Stimulated activated CD4-positive, alpha-beta T cell treated with anti-CD3 and anti-CD28 coated beads, Interleukin-12 subunit alpha, Interleukin-12 subunit beta, amount 100 ng/mL, for 48 hours (primary cell): ENCODE data around the gene NRCAM.
"Not testable (repeated sequence)": the region's sequence is repeated elsewhere in the genome, so short reads cannot be mapped to it uniquely, and the experiment has no call there.

Source experiments
- DNase-seq, 3 donors: peaks; one replicate each; pipeline ENCODE4 v3.0.0-alpha.2; 2020; ENCODE audit warnings: low read depth in 2 of 3, low spot score in 1 of 3

NRCAM gene

GRCh38 chr7:108455998-108456677 is at the start of gene NRCAM:
TSS of gene NRCAM (minus strand) at chr7:108456436. CDS start at chr7:108240064, 216,372 bp downstream.
- DNase-seq, result no peak

- DNase-seq, result not testable (repeated sequence)
Observed at GRCh38 chr7:108504576-108504975, 48.3 kb upstream of the NRCAM start.

GRCh38 chr7:108503112-108504026 is 47.1 kb upstream of the NRCAM start:
- no peak for DNase-seq

DNA sequence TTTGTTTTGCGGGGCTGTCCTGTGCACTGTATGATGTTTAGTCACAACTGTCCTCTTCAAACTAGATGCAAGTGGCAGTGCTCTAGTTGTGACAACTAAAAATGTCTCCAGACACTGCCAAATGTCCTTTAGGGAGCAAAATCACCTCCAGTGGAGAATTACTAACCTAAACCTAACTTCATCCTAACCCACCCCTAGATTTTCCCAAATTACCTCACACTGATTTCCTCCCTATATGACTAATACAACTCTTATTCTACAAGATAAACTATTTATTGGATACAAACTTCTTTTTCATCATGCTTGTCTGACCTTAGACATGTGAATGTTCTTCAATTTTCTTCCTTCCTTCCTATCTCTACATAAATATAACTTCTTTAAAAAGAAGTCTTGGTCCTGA is 43.3 kb upstream of the NRCAM start:
- no peak for DNase-seq

GRCh38 chr7:108498481-108498880 is 42.2 kb upstream of the NRCAM start:
- DNase-seq, result no peak

DNA sequence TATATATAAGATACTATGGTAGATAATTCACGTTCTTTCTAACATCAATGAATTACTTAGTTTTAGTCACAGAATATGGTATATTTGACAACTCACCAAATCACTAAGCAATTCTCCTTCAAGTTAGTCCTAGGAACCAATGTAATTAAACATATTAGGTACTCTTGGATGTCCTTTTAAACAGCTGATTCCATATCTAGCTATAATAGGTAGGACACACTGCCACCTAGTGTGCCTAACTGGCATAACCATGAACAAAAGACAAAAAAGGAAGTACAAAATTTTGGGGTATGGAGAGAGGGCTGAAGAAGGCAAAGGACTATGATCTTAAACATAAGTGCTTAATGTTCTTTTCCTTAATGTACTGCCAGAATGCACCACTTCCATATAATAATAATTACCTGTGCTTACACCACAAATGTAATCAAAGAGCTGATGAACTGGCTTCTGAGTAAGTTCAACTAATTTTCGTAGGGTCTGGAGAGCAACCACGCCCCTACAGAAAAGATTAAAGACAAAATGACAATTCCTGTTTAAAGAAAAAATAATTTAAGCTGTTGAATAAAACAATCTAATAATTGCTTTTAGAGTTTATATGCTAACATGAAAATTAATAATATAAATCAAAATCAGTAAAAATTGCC is 41.0 kb upstream of the NRCAM start:
- peak; percentile 8 to 51 (median 19) for DNase-seq

DNA sequence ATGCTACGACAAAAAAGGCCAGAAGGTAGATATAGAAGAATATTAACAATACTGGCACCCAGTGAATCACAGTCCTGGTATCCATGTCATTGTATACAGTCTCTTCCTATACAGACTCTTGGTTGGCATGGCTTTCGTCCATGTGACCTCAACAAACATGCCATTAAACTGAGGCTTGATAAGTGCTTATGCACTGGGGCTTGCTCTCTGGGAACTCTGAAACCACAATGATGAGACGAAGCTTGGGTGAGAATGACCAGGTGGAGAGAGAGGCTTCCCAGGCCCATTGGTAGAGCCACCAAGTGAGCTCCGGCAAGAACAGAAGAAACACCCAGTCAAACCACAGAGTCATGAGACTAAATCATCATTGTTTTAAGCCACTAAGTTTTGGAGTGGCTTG is 36.5 kb upstream of the NRCAM start:
- no peak for DNase-seq

DNA sequence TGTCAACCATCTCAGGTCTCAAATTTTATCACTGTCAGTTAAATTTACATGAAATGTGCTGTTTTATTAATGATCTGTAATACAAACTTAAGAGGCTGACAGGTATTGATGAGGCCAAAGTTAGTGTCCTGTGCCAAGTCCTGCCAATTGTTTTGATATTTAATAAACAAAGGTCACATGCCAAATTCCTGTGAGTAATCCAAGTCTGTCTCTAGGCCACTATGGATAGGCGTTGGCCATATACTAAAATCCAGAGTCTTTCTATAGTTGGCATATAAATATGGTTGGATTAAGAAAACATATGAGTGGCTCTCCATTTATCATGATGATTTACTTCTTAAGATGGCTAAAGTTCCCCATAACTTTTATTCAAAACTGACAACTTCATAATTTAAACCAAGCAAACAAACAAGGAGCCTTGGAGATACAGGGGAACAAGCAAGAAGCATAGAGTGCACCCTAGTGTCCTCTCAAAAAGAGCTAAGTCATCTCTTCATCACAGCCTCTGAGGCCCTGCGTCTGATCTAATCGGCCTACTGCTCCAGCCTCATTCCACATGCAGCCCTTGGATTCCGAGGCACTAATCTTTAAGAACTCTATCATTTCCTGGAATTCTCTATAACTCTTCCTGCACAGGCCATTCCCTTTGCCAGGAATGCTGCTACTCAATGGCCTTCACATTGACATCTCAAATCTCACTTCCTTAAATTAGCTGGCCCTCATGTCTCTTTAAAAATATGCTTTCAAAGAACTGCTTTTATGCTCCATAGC is 32.7 kb upstream of the NRCAM start:
- no peak for DNase-seq

DNA sequence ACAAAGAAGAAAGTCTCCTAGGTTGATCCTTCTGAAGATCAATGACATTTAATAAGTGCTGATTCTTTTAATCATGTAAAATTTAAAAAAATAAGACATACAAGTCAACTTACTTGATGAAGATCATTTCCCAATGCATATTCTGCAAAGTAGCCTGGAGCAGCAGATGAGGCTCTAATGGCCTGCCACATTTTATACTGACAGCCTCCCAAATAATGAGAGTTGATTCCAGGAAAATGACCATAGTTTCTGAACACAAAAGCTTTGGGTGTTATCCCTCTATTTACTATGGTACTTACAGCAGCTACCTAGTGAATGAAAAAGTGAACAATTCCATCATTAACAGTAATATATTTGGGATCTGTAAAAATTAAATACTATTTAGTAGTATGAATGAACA is 31.4 kb upstream of the NRCAM start:
- DNase-seq, result no peak

GRCh38 chr7:108486291-108486966 is 30.2 kb upstream of the NRCAM start:
- DNase-seq, result no peak

DNA sequence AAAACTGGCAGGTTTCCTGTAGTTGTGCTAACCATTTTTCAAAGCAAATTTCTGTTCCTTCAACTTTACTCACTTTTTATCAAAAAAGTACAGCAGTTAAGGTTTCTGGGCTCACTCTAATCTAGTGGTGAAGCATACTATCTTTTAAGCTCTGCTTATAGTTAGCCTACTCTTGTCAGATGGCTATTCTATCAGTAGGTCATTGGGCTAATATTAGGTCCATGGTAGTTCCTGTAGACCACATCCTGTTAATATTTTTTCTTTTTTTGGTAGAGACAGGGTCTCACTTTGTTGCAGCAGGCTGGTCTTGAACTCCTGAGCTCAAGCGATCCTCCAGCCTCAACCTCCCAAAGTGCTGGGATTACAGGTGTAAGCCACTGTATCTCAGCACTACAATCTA is 27.9 kb upstream of the NRCAM start:
- DNase-seq, result no peak

- no peak for DNase-seq
Observed at GRCh38 chr7:108480311-108480710, 24.1 kb upstream of the NRCAM start.

DNA sequence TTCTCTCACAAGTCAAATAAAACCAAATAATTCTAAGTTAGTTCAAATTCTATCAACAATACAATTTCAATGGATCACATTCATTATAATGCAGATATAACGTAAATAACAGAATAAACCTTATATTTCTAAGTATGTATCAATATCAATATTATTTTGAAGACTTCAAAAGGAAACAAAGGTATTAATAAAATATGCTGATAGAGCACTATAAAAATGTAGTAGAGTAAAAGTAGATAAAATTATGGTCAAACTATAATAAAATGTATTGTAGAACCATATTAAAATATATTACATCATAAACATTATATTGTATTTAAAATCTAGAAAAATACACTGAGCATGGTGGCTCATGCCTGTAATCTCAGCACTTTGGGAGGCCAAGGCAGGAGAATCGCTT is 23.5 kb upstream of the NRCAM start:
- no peak for DNase-seq

- DNase-seq, result no peak
Observed at GRCh38 chr7:108479118-108479517, 22.9 kb upstream of the NRCAM start.

- no peak for DNase-seq
Observed at GRCh38 chr7:108468246-108468645, 12.0 kb upstream of the NRCAM start.

DNA sequence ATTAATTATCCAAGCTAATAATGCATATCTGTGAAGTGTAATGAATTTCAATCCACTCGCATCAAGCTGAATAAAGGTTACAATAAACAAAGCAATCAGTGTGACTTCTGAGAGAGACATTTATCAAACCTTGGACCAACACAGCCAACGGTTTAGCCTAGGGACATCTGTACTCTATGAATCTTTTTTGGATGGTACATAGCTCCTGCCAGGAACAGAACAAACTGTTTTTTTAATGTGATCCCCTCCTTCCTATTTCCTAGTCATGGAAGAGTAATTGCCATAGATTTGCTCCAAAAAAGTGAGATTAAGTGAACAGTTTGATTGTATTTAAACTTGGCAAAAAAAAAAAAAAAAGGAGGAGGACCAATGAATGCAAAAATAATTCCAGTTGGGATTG is 11.2 kb upstream of the NRCAM start:
- no peak for DNase-seq

GRCh38 chr7:108466322-108466721 is 10.1 kb upstream of the NRCAM start:
- not testable (repeated sequence) for DNase-seq

DNA sequence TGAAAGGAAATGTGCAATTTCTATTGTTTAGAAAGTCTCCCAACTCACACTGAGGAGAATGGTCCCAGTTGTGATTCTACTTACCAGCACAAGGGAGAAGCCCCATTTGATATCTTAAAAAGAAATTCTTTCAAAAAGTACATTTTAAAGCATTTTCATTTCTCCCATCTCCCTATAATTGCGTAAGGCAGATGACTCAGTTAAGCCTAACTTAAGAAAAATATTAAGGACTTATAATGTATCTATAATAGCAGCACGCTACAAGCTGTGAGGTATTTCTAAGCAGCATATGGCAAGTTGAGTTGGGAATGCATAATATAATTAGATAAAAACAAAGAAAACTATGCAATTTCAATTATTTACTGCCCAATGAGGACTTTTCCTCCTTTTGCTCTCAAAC is 8.5 kb upstream of the NRCAM start:
- no peak for DNase-seq

- no peak for DNase-seq
Observed at GRCh38 chr7:108463613-108464012, 7.4 kb upstream of the NRCAM start.

DNA sequence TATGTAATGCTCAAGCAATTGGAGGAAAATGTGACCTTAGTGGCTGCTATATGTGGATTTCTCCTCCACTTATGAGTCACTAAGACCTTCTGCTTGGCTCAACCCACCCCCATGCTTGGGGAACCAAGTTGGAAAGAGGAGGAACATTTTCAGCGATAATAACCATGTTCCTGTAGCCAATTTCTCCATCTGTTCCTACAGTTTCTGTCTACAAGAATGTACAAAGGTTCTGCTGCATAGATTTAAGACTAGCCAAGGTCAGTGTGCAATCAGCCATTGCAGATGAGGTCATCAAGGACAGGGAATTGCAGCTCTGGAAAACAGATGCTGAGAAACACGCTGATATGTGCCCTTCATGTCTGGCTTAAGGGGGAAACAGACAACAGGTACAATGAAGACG is 5.6 kb upstream of the NRCAM start:
- no peak for DNase-seq

GRCh38 chr7:108460964-108461363 is 4.7 kb upstream of the NRCAM start:
- DNase-seq, result no peak
